Testis (tissue), 3 donors: Measurements from ENCODE around the gene TRIP11. TPM values are rescaled to one million over a fixed set of nuclear protein-coding genes. Genes with fewer than 3 reads are reported as not detected.

ENCODE experiments used
- DNase-seq: peaks from one replicate; pipeline ENCODE4 v3.0.0-alpha.2; 2019
- H3K27ac ChIP-seq, 2 donors: fragments of 200-600 bp; sonication (generic); one replicate each; pipeline ENCODE4 v1.5.1; 2019
- H3K27me3 ChIP-seq: fragments of 200-600 bp; sonication (generic); one replicate; pipeline ENCODE4 v1.5.1; 2019
- H3K36me3 ChIP-seq: fragments of 200-600 bp; sonication (generic); one replicate; pipeline ENCODE4 v1.5.1; 2017; ENCODE audit warnings: low read depth; ENCODE audit errors: missing control alignments
- H3K4me1 ChIP-seq: fragments of 200-600 bp; sonication (generic); one replicate; pipeline ENCODE4 v1.5.1; 2019
- H3K4me3 ChIP-seq, 2 donors: fragments of 200-600 bp; sonication (generic); one replicate each; pipeline ENCODE4 v1.5.1; 2017 to 2019
- H3K9me3 ChIP-seq: fragments of 200-600 bp; sonication (generic); one replicate; pipeline ENCODE4 v1.5.1; 2017
- POLR2A ChIP-seq: fragments of 450-650 bp; IDR thresholded peaks from one replicate; pipeline ENCODE4 v1.6.1; 2017; ENCODE audit warnings: antibody characterized with exemption, mild to moderate bottlenecking, moderate library complexity
- WGBS, 2 donors: methylation state at CpG; one replicate each; pipeline ENCODE4 v1.1.5; 2018; 5-methylcytosine and 5-hydroxymethylcytosine counted together
- intact Hi-C: fragments of 100-400 bp; cut with DNase I; formaldehyde crosslinking; loops from one replicate; pipeline ENCODE4 v1.15.1; 2023; ENCODE audit warnings: low total_unique reads
- polyA plus RNA-seq: library from polyadenylated mRNA; stranded (reverse); fragments of 350-450 nt; fragmentation: Illumina TruSeq; extraction: RNeasy Lipid Tissue Mini Kit (QIAGEN cat#74804); gene quantifications from one replicate; pipeline ENCODE4 v1.2.3, GENCODE V29; 2014; ENCODE audit warnings: low read depth, low replicate concordance; ENCODE audit not compliant: insufficient read depth
- total RNA-seq, 2 donors: library from RNA; depleted of rRNA; stranded (reverse); fragments of >200 nt; gene quantifications; one replicate each; pipeline ENCODE4 v1.2.3, GENCODE V29; 2016
- TF ChIP-seq, protein P1 (sequence below), 3 experiments: fragments of 450-650 bp in 2 of 3; fragments of 200-600 bp in 1 of 3; sonication (generic) in 1 of 3; IDR thresholded peaks; one replicate each; pipeline ENCODE4 v1.5.1; 2016 to 2019; ENCODE audit warnings: antibody characterized with exemption in 3 of 3, mild to moderate bottlenecking in 2 of 3, moderate library complexity in 1 of 3

Gene TRIP11
- total and polyA plus RNA-seq, 3 donors from 2014 or later: 3.8 to 39.4 (median 38.5) TPM

DNA sequence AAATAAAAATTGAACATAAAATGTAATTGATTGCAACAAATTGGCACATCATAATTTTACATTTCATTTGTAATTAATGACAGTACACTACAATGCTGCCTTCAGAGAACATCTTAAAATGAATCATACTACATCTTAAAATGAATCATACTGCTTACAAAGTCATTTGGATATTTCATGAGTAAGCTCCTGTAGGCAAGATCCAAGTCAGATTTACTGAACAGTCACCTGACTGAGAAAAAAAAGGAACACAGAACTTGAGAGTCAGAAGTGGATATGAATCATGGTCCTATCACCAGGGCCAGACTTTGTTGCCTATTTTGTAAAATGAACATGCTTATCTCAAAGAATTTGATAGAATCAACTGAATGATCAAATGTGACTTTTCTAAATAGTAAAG is 59.7 kb downstream of the TRIP11 start:
- no peak overlapping the region for H3K27ac ChIP-seq
- H3K4me3 ChIP-seq: no peak overlapping the region
- no peak for TF ChIP-seq POLR2A
- TF ChIP-seq, protein P1, sequence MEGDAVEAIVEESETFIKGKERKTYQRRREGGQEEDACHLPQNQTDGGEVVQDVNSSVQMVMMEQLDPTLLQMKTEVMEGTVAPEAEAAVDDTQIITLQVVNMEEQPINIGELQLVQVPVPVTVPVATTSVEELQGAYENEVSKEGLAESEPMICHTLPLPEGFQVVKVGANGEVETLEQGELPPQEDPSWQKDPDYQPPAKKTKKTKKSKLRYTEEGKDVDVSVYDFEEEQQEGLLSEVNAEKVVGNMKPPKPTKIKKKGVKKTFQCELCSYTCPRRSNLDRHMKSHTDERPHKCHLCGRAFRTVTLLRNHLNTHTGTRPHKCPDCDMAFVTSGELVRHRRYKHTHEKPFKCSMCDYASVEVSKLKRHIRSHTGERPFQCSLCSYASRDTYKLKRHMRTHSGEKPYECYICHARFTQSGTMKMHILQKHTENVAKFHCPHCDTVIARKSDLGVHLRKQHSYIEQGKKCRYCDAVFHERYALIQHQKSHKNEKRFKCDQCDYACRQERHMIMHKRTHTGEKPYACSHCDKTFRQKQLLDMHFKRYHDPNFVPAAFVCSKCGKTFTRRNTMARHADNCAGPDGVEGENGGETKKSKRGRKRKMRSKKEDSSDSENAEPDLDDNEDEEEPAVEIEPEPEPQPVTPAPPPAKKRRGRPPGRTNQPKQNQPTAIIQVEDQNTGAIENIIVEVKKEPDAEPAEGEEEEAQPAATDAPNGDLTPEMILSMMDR (IDR thresholded peaks at IDR 0.05): no peak
- no peak for DNase-seq
- intact Hi-C loops: no loop called here
- H3K4me1 ChIP-seq: no peaks in the 10 kb centered on the region
- no peaks in the 10 kb centered on the region for H3K27me3 ChIP-seq
- no peaks in the 10 kb centered on the region for H3K9me3 ChIP-seq
- H3K36me3 ChIP-seq: no peaks in the 10 kb centered on the region

DNA sequence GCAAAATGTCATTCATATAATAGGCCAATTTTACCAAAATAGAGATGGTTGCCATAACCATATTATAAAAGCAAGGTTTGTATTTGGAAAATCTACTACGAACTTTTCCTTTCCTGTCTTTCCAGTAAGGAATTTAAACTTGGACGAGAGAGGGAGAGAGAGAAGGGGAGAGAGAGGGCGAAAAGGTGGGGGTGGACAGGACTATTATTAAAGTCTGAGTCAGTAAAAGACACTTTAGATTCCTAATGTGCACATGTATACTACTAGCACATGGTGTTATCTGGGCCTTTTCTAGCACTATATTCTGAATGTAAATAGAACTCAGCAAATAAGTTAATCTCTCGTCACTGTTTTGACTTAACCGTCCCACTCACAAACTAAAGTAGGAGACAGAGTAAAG is 62.0 kb downstream of the TRIP11 start:
- H3K27ac ChIP-seq: no peak overlapping the region
- no peaks in the 10 kb centered on the region for H3K9me3 ChIP-seq
- H3K4me3 ChIP-seq: no peak overlapping the region
- TF ChIP-seq POLR2A: no peak
- TF ChIP-seq, protein P1 (IDR thresholded peaks at IDR 0.05): no peak
- H3K27me3 ChIP-seq: no peaks in the 10 kb centered on the region
- DNase-seq: no peak
- 86 to 87% methylated on average over 5 of the region's 5 CpGs for WGBS, 2 donors
- intact Hi-C loops: no loop called here
- no peaks in the 10 kb centered on the region for H3K36me3 ChIP-seq
- no peaks in the 10 kb centered on the region for H3K4me1 ChIP-seq

DNA sequence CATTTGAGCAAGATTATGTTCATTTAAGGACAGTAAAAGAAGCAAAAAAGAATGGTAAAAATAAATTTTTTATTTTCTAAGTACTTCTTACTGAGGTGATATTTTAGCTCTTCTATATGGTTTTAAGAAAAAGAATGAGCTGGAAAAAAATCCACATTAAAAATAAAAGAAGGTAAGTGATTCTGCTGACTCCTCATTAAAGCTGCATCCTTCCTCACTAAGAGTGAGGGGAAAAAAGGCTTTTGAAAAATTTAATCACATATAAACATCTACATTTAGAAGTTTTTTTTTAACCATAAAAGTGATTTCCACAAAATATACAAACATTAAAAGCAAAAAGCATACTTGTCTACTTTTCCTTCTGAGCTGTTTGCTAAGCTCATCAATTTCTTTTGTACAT is 64.1 kb downstream of the TRIP11 start:
- intact Hi-C loops: no loop called here
- no peaks in the 10 kb centered on the region for H3K9me3 ChIP-seq
- no peak for DNase-seq
- H3K27ac ChIP-seq: no peak overlapping the region
- H3K27me3 ChIP-seq: no peaks in the 10 kb centered on the region
- no peak overlapping the region for H3K4me3 ChIP-seq
- no peak for TF ChIP-seq POLR2A
- TF ChIP-seq, protein P1 (IDR thresholded peaks at IDR 0.05): no peak
- no peaks in the 10 kb centered on the region for H3K4me1 ChIP-seq
- H3K36me3 ChIP-seq: no peaks in the 10 kb centered on the region

DNA sequence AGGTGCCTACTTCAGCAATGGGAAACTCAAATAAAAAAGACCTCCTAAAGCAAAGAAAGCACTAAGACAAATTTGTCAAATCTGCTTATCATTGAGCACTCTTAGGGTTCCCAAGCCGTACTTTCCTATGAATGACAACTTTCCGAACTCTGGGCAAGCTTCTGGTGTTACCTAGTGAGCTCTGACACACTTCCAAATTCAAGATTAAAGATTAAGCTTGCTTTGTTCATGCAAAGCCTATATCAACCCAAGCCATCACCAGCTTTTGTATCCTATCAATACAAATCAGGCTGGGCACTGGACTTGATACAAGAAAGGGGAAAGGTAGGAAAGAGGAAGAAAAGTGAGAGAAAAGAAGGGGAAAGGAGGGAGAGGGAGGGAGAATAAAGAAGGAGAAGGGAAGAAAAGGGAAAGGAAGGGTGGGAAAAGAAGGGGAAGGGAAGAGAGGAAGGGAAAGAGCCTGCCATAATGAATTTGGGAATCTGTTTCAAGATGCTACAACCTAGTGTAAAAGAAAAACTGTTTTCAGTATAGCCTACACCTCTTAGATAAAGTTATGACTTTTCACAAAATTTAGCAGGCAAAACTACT is 68.6 kb downstream of the TRIP11 start:
- DNase-seq: no peak
- no peaks in the 10 kb centered on the region for H3K27me3 ChIP-seq
- no peaks in the 10 kb centered on the region for H3K4me1 ChIP-seq
- no peak overlapping the region for H3K27ac ChIP-seq
- 94 to 98% methylated on average over 2 of the region's 2 CpGs for WGBS, 2 donors
- no peaks in the 10 kb centered on the region for H3K9me3 ChIP-seq
- intact Hi-C loops: no loop called here
- no peaks in the 10 kb centered on the region for H3K36me3 ChIP-seq
- no peak overlapping the region for H3K4me3 ChIP-seq
- no peak for TF ChIP-seq POLR2A
- TF ChIP-seq, protein P1 (IDR thresholded peaks at IDR 0.05): no peak

DNA sequence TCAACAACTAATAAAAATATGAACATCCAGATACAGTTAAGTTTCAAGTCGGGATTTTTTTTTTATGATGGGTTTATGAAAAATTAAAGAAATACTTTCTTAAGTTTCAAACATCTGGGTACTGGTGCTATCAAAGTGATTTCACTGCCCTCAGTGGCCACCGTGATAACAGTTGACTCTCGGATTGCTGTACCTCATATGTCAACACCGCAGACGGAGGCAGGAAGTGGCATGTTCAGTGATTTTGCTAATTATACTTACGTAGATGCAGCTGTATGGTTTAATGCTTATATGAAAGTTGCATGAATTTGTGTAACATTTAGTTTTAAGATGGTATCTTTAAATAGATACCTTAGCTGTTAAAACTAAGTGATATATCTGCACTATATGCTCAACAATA is 71.6 kb downstream of the TRIP11 start:
- Histone ChIP-seq H3K4me1 (peaks cover 8% of the 10 kb centered on the region), H3K36me3 (no peaks in the 10 kb centered on the region), H3K4me3 (no peak overlapping the region), H3K9me3 (no peaks in the 10 kb centered on the region), H3K27me3 (no peaks in the 10 kb centered on the region), H3K27ac (no peak overlapping the region)
- intact Hi-C loops: no loop called here
- no peak for DNase-seq
- 80 to 90% methylated on average over 6 of the region's 6 CpGs for WGBS, 2 donors
- TF ChIP-seq POLR2A: no peak
- TF ChIP-seq, protein P1 (IDR thresholded peaks at IDR 0.05): no peak
